HG03575 (cell line): ENCODE data around the gene LDAH.
"Not testable (repeated sequence)": the region's sequence is repeated elsewhere in the genome, so short reads cannot be mapped to it uniquely, and the experiment has no call there.

Experiments
- ATAC-seq: cut with Tn5 transposase; IDR thresholded peaks from one replicate; pipeline ENCODE4 v1.9.1; 2021; ENCODE audit not compliant: unreplicated experiment, insufficient number of reproducible peaks, low FRiP score; ENCODE audit errors: extremely low read depth

The LDAH gene

DNA sequence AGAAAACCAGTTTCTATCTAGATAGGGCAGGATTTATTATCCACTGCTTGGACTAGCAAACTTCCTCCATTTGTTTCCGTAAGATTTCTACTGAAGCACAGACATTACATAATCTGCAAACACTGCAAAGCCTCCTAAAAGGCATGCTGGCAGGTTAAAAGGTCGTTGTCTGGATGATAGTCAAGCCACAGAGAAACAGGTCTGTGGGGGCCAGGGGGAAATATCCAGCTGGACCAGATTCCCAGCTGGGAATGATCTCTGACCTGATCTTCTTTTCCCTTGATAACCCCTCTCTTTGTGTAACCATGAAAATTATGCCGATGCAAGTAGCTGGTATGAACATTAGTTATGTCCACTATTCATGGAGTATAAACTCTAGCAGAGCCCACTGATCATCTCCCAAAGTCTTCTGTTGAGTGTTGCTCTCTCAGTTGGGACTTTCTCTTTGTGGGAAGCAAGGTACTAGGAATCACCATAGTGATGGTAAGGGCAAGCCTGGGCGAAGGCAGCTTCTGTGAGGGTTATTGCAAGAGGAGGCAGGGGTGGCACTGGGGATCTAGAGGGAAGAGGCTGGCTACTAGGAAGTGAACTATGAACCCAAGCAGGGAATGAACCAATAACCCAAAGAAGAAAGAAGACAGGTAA lies 94.7 kb downstream of the LDAH start:
- no peak for ATAC-seq

- no peak for ATAC-seq
These were observed 96.0 kb downstream of the LDAH start for GRCh38 chr2:20726913-20727312.

GRCh38 chr2:20725782-20726181 lies 97.1 kb downstream of the LDAH start:
- no peak for ATAC-seq

DNA sequence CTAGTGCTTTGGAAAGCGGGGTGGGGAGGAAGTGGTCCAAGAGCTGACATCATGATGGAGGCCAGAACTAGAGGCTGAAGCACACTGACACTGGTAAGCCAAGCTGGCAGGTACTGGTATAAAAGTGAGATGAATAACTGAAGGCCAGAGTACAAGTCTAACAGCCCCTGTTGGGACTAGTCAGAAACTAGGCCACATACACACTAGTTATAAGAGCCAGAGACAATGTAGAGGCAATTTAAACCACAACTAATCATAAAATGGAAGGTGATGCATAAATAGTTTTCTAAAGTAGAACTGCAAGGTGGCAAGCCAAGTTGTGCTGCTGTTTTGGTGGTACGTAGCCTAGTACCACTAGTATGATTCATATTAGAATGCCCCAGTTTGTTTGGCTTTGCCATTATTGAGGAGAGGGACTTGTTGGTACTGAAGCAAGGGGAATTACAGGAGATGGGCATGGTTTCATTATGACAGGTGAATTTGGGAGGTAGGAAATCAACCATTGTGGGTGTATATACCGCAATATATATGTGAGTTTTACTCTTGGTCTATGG lies 98.3 kb downstream of the LDAH start:
- no peak for ATAC-seq

- ATAC-seq, result no peak
These were observed 99.4 kb downstream of the LDAH start for GRCh38 chr2:20723543-20723942.

GRCh38 chr2:20722592-20723240 lies 100.2 kb downstream of the LDAH start:
- no peak for ATAC-seq

- ATAC-seq, result no peak
These were observed 105.3 kb downstream of the LDAH start for GRCh38 chr2:20717641-20718040.

DNA sequence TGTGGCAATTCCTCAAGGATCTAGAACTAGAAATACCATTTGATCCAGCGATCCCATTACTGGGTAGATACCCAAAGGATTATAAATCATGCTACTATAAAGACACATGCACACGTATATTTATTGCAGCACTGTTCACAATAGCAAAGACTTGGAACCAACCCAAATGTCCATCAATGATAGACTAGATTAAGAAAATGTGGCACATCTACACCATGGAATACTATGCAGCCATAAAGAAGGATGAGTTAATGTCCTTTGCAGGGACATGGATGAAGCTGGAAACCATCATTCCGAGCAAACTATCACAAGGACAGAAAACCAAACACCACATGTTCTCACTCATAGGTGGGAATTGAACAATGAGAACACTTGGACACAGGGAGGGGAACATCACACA lies 106.7 kb downstream of the LDAH start:
- not testable (repeated sequence) for ATAC-seq

- not testable (repeated sequence) for ATAC-seq
These were observed 108.5 kb downstream of the LDAH start for GRCh38 chr2:20714412-20714811.

- ATAC-seq, result not testable (repeated sequence)
These were observed 109.3 kb downstream of the LDAH start for GRCh38 chr2:20713585-20713984.

DNA sequence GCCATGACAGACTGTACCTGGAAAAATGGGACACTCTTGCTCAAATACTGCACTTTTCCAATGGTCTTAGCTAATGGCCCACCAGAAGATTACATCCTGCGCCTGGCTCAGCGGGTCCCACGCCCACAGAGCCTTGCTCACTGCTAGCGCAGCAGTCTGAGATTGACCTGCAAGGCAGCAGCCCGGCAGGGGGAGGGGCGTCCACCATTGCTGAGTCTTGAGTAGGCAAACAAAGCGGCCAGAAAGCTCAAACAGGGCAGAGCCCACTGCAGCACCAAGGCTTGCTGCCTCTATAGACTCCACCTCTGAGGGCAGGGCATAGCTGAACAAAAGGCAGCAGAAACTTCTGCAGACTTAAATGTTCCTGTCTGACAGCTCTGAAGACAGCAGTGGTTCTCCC lies 111.3 kb downstream of the LDAH start:
- not testable (repeated sequence) for ATAC-seq

DNA sequence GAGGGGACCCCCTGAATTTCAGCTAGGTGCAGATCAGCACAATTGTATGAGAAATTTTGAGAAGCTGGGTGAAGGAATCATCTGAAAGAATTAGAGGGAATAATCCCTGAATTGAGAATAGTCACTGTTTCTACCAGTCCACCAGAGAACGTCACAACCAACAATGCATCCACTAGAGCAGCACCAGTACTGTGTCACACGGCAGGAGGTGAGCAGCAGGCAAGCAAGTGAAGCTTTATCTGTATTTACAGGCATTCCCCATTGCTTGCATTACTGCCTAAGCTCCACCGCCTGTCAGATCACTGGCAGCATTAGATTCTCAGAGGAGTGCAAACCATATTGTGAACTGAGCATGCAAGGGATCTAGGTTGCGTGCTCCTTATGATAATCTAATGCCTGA lies 115.3 kb downstream of the LDAH start:
- ATAC-seq, result no peak

GRCh38 chr2:20706786-20707185 lies 116.1 kb downstream of the LDAH start:
- ATAC-seq, result no peak

DNA sequence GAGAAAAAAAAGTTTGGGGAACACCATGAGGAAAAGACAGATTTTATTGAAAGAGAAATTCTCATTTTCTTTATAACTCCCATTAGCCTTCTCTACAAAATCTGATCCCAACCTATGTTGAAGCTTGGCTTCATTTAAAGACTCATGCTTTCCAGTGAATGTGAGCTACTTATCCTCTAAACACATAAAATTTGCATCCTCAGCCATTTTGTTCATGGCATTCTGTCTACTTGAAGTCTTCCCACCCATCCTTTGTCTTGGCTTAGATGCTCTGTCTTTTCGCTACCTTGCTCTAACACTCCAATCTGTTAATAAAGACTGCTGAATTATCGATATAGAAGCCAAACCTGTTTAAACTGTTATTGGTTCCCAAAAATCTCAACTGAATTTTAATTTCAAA lies 116.7 kb downstream of the LDAH start:
- ATAC-seq, result no peak

- ATAC-seq, result no peak
These were observed 118.0 kb downstream of the LDAH start for GRCh38 chr2:20704886-20705285.

DNA sequence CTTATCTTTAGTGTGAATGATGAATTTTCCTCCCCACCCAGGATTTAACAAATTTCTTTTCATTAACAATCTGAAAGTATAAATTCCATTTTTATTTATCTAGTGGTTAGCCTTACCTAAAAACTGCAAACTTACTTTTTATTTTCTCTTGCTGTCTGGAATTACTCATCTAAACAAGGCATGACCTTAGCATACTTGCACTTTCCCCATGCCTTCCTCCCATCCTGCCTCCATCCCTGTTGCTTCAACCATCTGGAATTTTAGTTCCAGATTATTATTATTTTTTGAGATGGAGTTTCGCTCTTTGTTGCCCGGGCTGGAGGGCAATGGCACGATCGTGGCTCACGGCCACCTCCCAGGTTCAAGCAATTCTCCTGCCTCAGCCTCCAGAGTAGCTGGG lies 120.3 kb downstream of the LDAH start:
- ATAC-seq, result no peak

DNA sequence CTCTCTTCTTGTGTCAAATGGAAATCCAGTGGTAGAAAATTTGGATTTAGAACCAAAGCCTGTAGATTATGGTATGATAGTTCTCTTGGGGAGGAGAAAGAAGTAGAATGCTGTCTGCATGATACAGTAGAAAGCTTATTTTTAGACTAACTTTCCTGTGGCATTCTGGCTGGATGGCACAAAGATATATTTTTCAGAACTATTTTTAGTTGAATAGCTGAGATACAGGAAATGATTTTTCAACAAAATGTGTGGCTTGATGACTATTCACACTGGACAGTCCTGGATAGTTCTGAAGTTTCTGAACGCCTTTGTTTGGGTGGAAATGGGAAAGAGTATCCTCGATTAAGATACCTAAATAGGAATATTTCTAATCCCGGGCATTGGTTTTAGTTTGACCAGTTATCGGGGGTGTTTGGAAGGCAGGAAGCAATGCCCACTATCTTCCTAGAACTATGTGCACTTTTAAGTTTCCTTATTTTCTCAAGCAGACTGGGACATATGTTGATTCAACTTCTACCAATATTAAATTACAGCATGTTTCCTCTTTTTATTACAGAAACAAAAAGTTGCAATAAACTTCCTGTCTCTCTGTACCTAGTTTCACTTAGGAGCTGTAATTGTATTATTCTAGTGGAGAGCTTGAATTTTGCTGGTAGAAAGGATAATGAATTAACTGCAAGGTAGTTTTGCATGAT lies 123.8 kb downstream of the LDAH start:
- no peak for ATAC-seq

DNA sequence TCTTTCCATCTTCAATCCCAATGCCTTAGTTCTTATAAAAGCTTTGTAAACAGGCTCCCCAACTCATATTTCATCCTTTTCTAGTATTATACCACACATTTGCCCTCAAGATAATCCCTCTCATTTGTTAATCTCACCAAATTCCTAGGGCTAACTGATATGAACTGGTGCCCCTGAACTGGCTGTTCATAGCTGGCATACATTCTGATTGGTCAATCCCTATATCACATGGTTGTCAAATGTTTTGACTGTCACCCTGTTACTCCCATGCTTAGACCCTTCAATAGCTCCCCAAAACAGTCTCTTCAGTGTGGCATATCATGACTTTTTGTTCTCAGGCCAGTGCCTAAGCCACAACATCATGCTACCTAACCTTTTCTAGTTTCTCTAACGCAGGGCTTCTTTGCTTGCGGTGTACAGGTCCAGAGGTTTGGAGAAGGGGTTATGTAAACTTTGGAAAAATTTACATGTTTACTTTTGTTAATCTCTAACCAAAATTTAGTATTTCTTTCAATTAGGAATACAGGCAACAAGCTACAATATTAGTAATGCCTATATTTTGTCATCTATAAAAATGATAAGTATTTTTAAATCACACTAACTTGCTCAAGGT lies 125.5 kb downstream of the LDAH start:
- no peak for ATAC-seq

DNA sequence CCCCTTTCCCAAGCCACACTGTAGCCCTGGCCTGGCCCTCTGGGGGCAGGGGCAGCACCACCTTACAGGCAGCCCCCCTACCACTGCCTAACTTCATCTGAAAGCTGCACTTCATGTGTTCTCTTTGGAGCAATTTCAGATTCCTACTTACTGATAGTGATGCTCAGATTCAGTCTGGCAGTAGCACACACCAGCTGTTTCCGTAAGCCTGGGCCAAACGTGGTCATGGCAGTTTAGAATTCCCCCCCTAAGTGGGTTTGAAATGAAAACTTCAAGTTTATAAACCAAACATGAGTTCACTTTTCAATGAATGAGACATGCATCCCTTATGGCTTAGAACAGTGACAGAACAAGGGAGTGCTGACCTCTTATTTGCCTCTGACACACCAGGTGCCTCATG lies 126.5 kb downstream of the LDAH start:
- no peak for ATAC-seq

GRCh38 chr2:20693317-20693716 lies 129.6 kb downstream of the LDAH start:
- ATAC-seq, result no peak
